ENCODE results near the gene ZNF136.

ZNF136 gene

DNA sequence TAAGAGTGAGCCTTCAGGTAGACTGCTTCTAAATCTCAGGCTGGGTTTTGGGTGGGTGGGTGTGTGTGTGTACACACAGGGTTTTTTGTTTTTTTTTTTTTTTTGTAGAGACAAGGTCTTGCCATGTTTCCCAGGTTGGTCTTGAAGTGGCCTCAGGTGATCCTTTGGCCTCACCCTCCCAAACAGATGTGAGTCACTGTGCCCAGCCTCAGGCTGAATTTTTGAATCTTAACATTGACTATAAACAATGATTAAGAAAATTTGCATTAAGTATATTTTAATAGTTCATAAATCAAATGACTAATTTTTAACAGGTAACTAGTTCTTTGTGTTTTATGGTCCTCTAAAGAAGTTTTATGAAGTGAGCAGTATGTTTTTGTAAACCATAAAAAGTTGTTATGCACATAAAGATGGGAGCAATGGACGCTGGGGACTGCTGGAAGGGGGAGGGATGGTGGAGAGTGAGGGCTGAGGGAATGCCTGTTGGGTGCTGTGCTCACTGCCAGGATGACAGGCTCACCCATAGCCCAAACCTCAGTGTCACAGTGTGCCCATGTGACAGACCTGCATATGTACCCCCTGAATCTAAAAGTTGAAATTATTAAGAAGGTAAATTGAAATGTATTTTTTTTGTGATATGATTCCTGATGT, 60.2 kb downstream of the ZNF136 start:
- no peak overlapping the region for H3K27ac Mint-ChIP-seq
- ATAC-seq (no peak), DNase-seq (no peak)
- H3K9me3 Mint-ChIP-seq, result peaks cover 10% of the 10 kb centered on the region
- H3K4me1 Mint-ChIP-seq, result no peaks in the 10 kb centered on the region
- H3K4me3 Mint-ChIP-seq, result no peak overlapping the region
- H3K36me3 Mint-ChIP-seq (ENCODE audit: low read depth), result peaks cover 16% of the 10 kb centered on the region
- H3K27me3 Mint-ChIP-seq, result no peaks in the 10 kb centered on the region

DNA sequence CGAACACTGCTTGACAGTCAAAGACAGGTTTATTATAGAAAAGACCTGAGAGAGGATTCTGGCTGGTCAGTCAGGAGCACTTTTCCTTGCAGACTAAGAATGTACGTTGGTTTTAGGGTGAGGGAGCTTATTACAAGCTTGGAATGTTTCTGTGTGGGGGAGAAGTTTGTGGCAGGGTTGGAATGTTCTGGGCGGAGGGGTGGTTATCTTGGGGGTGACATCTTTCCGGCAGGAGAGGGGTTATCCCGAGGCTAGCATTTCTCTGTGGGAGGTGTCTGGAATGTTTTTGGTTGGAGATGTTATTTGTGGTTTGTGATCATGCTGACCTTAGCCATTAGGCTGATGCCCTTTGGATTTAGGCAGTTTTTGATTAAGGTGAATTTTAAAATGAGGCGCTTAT, 61.8 kb downstream of the ZNF136 start:
- Mint-ChIP-seq H3K4me1 (no peaks in the 10 kb centered on the region), H3K9me3 (no peaks in the 10 kb centered on the region), H3K36me3 (ENCODE audit: low read depth) (peaks cover 10% of the 10 kb centered on the region), H3K27ac (no peak overlapping the region), H3K27me3 (no peaks in the 10 kb centered on the region), H3K4me3 (no peak overlapping the region)
- DNase-seq (no peak), ATAC-seq (no peak)

DNA sequence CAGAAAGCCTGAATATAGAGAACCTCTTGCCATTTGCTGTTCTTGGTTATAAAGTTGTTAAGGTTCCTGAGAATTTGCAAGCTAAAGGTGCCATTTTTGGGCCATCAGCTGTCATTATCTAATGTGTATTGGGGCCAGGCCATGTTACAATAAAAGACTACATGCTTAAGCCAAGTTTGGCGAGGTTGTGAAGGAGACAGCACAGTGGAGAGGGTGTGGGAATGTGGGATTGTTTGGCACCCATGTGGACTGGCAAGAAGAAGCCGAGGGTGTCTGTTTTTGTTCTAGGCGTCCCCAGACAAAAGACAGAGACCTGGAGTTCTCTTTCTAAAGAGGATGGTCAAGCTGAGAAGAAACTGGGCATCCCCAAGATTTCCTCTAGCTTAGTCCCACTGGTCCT, 67.1 kb downstream of the ZNF136 start:
- Mint-ChIP-seq H3K27ac (no peak overlapping the region), H3K36me3 (ENCODE audit: low read depth) (peaks cover 35% of the 10 kb centered on the region), H3K9me3 (peaks cover 4% of the 10 kb centered on the region), H3K27me3 (no peaks in the 10 kb centered on the region), H3K4me3 (no peak overlapping the region), H3K4me1 (no peaks in the 10 kb centered on the region)
- no peak for ATAC-seq
- no peak for DNase-seq

DNA sequence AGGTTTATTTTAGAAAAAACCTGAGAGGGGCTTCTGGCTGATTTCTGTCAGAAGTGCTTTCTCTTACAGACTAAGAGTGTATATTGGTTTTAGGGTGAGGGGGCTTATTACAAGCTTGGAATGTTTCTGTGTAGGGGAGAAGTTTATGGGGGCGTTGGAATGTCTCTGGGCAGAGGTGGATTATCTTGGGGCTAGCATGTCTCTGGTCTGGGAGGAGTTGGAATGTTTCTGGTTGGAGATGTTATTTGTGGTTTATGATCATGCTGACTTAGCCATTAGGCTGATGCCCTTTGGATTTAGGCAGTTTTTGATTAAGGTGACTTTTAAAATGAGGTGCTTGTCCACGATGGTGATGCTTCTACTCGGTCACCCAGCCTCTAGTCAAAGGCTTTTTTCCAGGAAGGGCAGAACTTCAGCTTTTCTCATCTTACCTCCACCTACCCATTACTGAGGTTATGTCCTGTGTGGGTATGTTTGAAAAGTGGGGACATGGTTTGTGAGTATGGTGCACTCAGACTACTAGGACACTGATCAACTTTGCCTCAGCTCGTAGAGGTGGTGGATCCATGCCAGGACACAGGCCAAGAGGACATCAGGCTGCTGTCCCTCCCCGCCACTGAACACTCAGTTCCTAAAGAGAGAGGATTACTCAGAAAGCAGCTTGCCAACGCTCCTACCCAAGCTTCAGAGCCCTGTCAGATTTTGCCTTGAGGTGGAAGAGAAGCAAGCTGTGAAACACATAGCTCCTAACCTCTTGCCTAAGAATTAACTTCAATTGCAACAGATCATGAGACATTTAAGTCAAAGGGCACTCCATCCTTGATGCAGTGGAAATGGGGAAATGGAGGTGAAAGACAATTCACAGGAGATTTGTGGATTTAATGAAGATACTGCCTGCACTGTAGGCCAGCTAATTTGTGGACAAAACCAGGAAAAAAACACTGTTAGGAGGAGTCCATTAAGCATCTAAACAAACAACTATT, 68.1 kb downstream of the ZNF136 start:
- Mint-ChIP-seq H3K4me3 (no peak overlapping the region), H3K4me1 (no peaks in the 10 kb centered on the region), H3K9me3 (peaks cover 5% of the 10 kb centered on the region), H3K27me3 (no peaks in the 10 kb centered on the region), H3K27ac (no peak overlapping the region), H3K36me3 (ENCODE audit: low read depth) (peaks cover 39% of the 10 kb centered on the region)
- DNase-seq (no peak), ATAC-seq (no peak)

DNA sequence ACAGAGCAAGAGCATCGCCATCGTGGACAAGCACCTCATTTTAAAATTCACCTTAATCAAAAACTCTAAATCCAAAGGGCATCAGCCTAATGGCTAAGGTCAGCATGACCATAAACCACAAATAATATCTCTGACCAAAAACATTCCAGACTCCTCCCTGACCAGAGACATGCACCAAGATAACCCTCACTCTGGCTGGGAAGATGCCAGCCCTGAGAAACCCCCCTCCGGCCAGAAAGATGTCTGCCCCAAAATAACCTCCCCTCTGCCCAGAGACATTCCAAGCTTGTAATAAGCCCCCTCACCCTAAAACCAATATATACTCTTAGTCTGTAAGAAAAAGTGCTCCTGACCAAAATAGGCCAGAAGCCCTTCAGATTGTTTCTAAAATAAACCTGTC, 70.1 kb downstream of the ZNF136 start:
- ATAC-seq, result no peak
- Mint-ChIP-seq H3K9me3 (peaks cover 8% of the 10 kb centered on the region), H3K36me3 (ENCODE audit: low read depth) (peaks cover 47% of the 10 kb centered on the region), H3K4me3 (no peak overlapping the region), H3K4me1 (no peaks in the 10 kb centered on the region), H3K27me3 (no peaks in the 10 kb centered on the region), H3K27ac (no peak overlapping the region)
- no peak for DNase-seq

DNA sequence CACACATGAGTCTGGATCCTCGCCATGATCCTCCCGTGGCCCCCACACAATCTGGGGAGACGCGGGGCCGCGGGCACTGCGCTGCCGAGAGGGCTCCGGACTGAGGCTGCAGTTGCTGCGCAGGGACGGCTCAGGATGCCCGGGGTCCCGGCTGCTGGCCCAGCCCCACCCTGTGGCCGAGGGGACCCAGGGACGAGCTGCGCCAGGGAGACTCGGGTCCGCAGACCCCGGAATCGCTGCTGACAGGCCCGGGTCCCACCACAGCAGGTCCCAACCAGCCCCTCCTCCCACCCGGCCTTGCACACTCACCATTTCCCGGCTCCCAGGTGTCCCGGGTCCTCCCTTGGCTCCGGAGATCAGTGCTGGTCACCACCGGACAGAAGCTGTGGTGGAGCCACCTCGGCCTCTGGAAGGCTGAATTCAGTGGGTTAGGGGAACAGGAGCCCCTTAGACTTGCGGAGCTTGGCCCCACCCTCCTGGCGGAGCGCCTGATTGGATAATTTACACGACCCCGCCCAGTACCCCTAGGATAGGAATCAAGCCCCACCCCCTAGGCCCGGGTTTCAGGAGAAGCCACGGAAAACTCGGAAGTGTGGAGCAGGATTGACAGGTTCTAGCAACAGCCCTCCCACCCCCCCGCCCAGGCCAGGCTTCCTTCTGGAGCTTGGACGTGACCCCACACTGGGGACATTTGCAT, 74.4 kb downstream of the ZNF136 start:
- H3K27me3 Mint-ChIP-seq, result no peaks in the 10 kb centered on the region
- ATAC-seq, result no peak
- no peaks in the 10 kb centered on the region for H3K4me1 Mint-ChIP-seq
- peaks cover 17% of the 10 kb centered on the region for H3K9me3 Mint-ChIP-seq
- no peak for DNase-seq
- H3K27ac Mint-ChIP-seq, result no peak overlapping the region
- no peak overlapping the region for H3K4me3 Mint-ChIP-seq
- H3K36me3 Mint-ChIP-seq (ENCODE audit: low read depth), result peaks cover 40% of the 10 kb centered on the region

All from activated naive CD8-positive, alpha-beta T cell treated with anti-CD3 and anti-CD28 coated beads, Interleukin-2, amount 50 U/mL, for 24 hours (primary cell).